Neuron (in vitro differentiated cells): Measurements from ENCODE around the gene CRX.
"Not testable (repeated sequence)": the region's sequence is repeated elsewhere in the genome, so short reads cannot be mapped to it uniquely, and the experiment has no call there.

Source experiments
- H2AFZ ChIP-seq: one replicate; pipeline ENCODE4 v1.6.1; 2013; ENCODE audit warnings: low read depth, mild to moderate bottlenecking, inconsistent platforms, low read length, moderate library complexity
- H3K27me3 ChIP-seq: one replicate; pipeline ENCODE4 v1.6.1; 2013; ENCODE audit warnings: low read length; ENCODE audit not compliant: insufficient read depth
- H3K36me3 ChIP-seq: one replicate; pipeline ENCODE4 v1.6.1; 2013; ENCODE audit warnings: low read length; ENCODE audit not compliant: insufficient read depth
- H3K4me1 ChIP-seq: one replicate; pipeline ENCODE4 v1.6.1; 2013; ENCODE audit warnings: low read length; ENCODE audit not compliant: insufficient read depth
- H3K4me3 ChIP-seq: 2 replicates; pipeline ENCODE4 v1.5.1; 2013; ENCODE audit warnings: mild to moderate bottlenecking, low read length, moderate library complexity
- H3K9me3 ChIP-seq: one replicate; pipeline ENCODE4 v1.6.1; 2013; ENCODE audit warnings: low read length

The CRX gene

GRCh38 chr19:47853003-47853402 is 31.3 kb downstream of the CRX start:
- Histone ChIP-seq H2AFZ (no peak overlapping the region), H3K27me3 (peaks cover 22% of the 10 kb centered on the region), H3K36me3 (no peaks in the 10 kb centered on the region)

GRCh38 chr19:47854459-47854858 is 32.7 kb downstream of the CRX start:
- H3K4me3 ChIP-seq = no peak overlapping the region
- H2AFZ ChIP-seq = no peak overlapping the region
- H3K36me3 ChIP-seq = no peaks in the 10 kb centered on the region
- peaks cover 15% of the 10 kb centered on the region for H3K27me3 ChIP-seq
- H3K4me1 ChIP-seq = no peaks in the 10 kb centered on the region
- no peaks in the 10 kb centered on the region for H3K9me3 ChIP-seq

More at GRCh38 chr19:47853003-47853402, 31.3 kb downstream of the CRX start:
- Histone ChIP-seq H3K4me1 (no peaks in the 10 kb centered on the region), H3K4me3 (no peak overlapping the region), H3K9me3 (no peaks in the 10 kb centered on the region)

GRCh38 chr19:47858231-47858630 is 36.5 kb downstream of the CRX start:
- not testable (repeated sequence) for H3K27me3 ChIP-seq, H3K4me1 ChIP-seq, H3K36me3 ChIP-seq, H3K4me3 ChIP-seq, H2AFZ ChIP-seq, H3K9me3 ChIP-seq

- not testable (repeated sequence) for H3K9me3 ChIP-seq, H3K4me3 ChIP-seq, H3K27me3 ChIP-seq, H3K36me3 ChIP-seq, H2AFZ ChIP-seq, H3K4me1 ChIP-seq
Observed at GRCh38 chr19:47858646-47859285, 37.0 kb downstream of the CRX start, which contains the start of gene TPRX2. TSS of gene TPRX2 (plus strand) at chr19:47859235. CDS start at chr19:47859247, 12 bp downstream.

GRCh38 chr19:47859838-47860237 is 38.1 kb downstream of the CRX start:
- H2AFZ ChIP-seq, H3K27me3 ChIP-seq, H3K36me3 ChIP-seq, H3K9me3 ChIP-seq, H3K4me1 ChIP-seq, H3K4me3 ChIP-seq: not testable (repeated sequence)

- Histone ChIP-seq H3K27me3 (no peaks in the 10 kb centered on the region), H3K36me3 (no peaks in the 10 kb centered on the region), H3K4me3 (no peak overlapping the region), H3K9me3 (no peaks in the 10 kb centered on the region), H2AFZ (no peak overlapping the region), H3K4me1 (no peaks in the 10 kb centered on the region)
Observed at GRCh38 chr19:47860602-47861297, 39.0 kb downstream of the CRX start.

- H3K9me3 ChIP-seq = no peaks in the 10 kb centered on the region
- no peak overlapping the region for H3K4me3 ChIP-seq
- H3K36me3 ChIP-seq = no peaks in the 10 kb centered on the region
- no peak overlapping the region for H2AFZ ChIP-seq
- no peaks in the 10 kb centered on the region for H3K27me3 ChIP-seq
- H3K4me1 ChIP-seq = no peaks in the 10 kb centered on the region
Observed at GRCh38 chr19:47861630-47862029, 39.9 kb downstream of the CRX start.

GRCh38 chr19:47863514-47863936 is 41.8 kb downstream of the CRX start:
- H3K4me1 ChIP-seq = no peaks in the 10 kb centered on the region

GRCh38 chr19:47865166-47865565 is 43.4 kb downstream of the CRX start:
- Histone ChIP-seq H3K27me3 (no peaks in the 10 kb centered on the region), H3K4me1 (no peaks in the 10 kb centered on the region), H3K9me3 (no peaks in the 10 kb centered on the region), H3K4me3 (no peak overlapping the region), H2AFZ (no peak overlapping the region), H3K36me3 (no peaks in the 10 kb centered on the region)

More at GRCh38 chr19:47863514-47863936, 41.8 kb downstream of the CRX start:
- Histone ChIP-seq H2AFZ (peak overlapping the region; percentile 66), H3K4me3 (no peak overlapping the region), H3K9me3 (no peaks in the 10 kb centered on the region), H3K27me3 (no peaks in the 10 kb centered on the region), H3K36me3 (no peaks in the 10 kb centered on the region)

- Histone ChIP-seq H3K4me1 (no peaks in the 10 kb centered on the region), H3K27me3 (no peaks in the 10 kb centered on the region), H3K9me3 (no peaks in the 10 kb centered on the region), H2AFZ (no peak overlapping the region), H3K36me3 (no peaks in the 10 kb centered on the region), H3K4me3 (no peak overlapping the region)
Observed at GRCh38 chr19:47878906-47879305, 57.2 kb downstream of the CRX start.

GRCh38 chr19:47879385-47879784 is 57.6 kb downstream of the CRX start:
- H3K27me3 ChIP-seq, H3K9me3 ChIP-seq, H2AFZ ChIP-seq, H3K36me3 ChIP-seq, H3K4me3 ChIP-seq, H3K4me1 ChIP-seq: not testable (repeated sequence)

GRCh38 chr19:47881757-47882156 is 60.0 kb downstream of the CRX start:
- H3K4me3 ChIP-seq = no peak overlapping the region
- no peaks in the 10 kb centered on the region for H3K27me3 ChIP-seq
- H3K4me1 ChIP-seq = no peaks in the 10 kb centered on the region
- H3K36me3 ChIP-seq = no peaks in the 10 kb centered on the region
- H3K9me3 ChIP-seq = no peaks in the 10 kb centered on the region
- H2AFZ ChIP-seq = no peak overlapping the region

GRCh38 chr19:47882890-47883289 is 61.2 kb downstream of the CRX start:
- H3K27me3 ChIP-seq = no peaks in the 10 kb centered on the region
- H3K4me1 ChIP-seq = no peaks in the 10 kb centered on the region
- H2AFZ ChIP-seq = no peak overlapping the region
- no peak overlapping the region for H3K4me3 ChIP-seq
- H3K9me3 ChIP-seq = no peaks in the 10 kb centered on the region
- no peaks in the 10 kb centered on the region for H3K36me3 ChIP-seq

- Histone ChIP-seq H3K4me1 (no peaks in the 10 kb centered on the region), H3K9me3 (no peaks in the 10 kb centered on the region), H3K4me3 (no peak overlapping the region), H3K27me3 (no peaks in the 10 kb centered on the region), H3K36me3 (no peaks in the 10 kb centered on the region), H2AFZ (no peak overlapping the region)
Observed at GRCh38 chr19:47885067-47885463, 63.3 kb downstream of the CRX start.
